Erythroblast (primary cell): ENCODE data around the gene TOR3A.

Experiments
- GATA1 ChIP-seq: IDR thresholded peaks from 2 replicates; pipeline ENCODE4 v1.6.1; 2011; ENCODE audit warnings: low read depth, mild to moderate bottlenecking, control low read depth, low read length, moderate library complexity
- POLR2A ChIP-seq: IDR thresholded peaks from 2 replicates; pipeline ENCODE4 v1.6.1; 2011; ENCODE audit warnings: mild to moderate bottlenecking, low read length

- TF ChIP-seq POLR2A (peak; percentile 26), GATA1 (no peak)
These were observed 59.9 kb downstream of the TOR3A start for GRCh38 chr1:179141592-179142251.
